Cardiac septum (tissue), 1 donor: ENCODE measurements around the gene MLST8. TPM values are rescaled to one million over a fixed set of nuclear protein-coding genes. Genes with fewer than 3 reads are reported as not detected.
"Not testable (repeated sequence)": the region's sequence is repeated elsewhere in the genome, so short reads cannot be mapped to it uniquely, and the experiment has no call there.

Source experiments
- DNase-seq: peaks from one replicate; pipeline ENCODE4 v3.0.0-alpha.2; 2020; ENCODE audit warnings: low spot score
- intact Hi-C: fragments of 100-400 bp; cut with DNase I; formaldehyde crosslinking; loops from one replicate; pipeline ENCODE4 v1.14.0; 2022
- total RNA-seq: library from RNA; stranded (reverse); fragmentation: NEBNext Ultra II Directional; extraction: Animal tissue kit (Norgen Biotek cat#: 25700); gene quantifications from one replicate; pipeline ENCODE4 v1.2.1, GENCODE V29; 2021
- donor health status: DM: no; HTN: no; CAD: no.

Gene MLST8
- total RNA-seq, 1 donor from 2014 or later: 26.3 TPM

DNA sequence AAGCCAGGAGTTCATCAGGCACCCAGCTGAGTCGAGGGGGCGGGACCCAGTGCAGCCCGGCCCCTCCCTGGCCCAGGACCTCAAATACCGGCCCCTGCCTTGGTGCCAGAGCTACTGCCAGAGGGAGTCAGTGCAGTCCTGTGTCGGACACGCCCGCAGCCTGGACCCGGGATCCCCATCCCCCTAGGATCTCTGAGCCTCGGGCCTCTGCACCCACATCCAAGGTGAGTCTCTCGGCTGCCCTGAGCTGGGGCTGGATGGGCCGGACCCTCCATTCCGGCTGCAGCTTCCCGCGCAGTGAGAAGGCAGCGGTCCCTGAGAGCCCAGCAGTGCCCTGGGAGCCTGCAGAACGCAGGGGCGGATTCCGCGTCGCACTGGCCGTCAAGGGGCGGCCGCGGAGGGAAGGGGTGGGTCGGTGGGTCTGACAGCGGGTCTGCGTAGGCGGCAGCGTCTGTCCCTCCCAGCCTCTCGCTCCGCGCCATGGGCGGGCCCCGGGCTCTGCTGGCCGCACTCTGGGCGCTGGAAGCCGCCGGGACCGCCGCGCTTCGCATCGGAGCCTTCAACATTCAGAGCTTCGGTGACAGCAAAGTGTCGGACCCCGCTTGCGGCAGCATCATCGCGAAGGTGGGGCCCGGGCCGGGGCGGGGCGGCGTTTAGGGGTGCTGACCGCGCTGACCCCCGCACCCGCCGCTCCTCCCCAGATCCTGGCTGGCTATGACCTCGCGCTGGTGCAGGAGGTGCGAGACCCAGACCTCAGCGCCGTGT is 31.3 kb downstream of the MLST8 start, which contains the start of gene DNASE1L2:
TSS of gene DNASE1L2 (plus strand) at position 108 of the 765 bp plus-strand sequence. CDS start at position 481, 373 bp downstream.
- DNase-seq: no peak
- intact Hi-C loops: no loop called here

- intact Hi-C loops: no loop called here
- no peak for DNase-seq
Observed at GRCh38 chr16:2237102-2237482, 31.8 kb downstream of the MLST8 start.

DNA sequence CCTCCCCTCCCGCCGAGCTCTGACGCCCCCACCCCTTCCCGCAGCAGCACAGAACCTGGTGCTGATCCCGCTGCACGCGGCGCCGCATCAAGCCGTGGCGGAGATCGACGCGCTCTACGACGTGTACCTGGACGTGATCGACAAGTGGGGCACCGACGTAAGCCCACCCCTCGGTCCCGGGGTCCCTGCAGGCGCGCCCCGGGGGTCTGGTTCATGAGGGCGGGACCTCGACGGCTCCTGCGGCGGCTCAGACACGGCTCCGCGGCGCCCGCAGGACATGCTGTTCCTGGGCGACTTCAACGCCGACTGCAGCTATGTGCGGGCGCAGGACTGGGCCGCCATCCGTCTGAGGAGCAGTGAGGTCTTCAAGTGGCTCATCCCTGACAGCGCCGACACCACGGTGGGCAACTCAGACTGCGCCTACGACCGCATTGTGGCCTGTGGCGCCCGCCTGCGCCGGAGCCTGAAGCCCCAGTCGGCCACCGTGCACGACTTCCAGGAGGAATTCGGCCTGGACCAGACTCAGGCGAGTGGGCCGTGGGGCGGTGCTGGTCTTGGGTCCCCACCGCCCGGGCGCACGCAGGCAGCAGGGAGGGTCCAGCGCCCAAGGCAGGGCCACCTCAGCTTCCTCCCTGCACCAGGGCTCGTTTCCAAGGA is 32.4 kb downstream of the MLST8 start:
- intact Hi-C loops: no loop called here
- DNase-seq: no peak

DNA sequence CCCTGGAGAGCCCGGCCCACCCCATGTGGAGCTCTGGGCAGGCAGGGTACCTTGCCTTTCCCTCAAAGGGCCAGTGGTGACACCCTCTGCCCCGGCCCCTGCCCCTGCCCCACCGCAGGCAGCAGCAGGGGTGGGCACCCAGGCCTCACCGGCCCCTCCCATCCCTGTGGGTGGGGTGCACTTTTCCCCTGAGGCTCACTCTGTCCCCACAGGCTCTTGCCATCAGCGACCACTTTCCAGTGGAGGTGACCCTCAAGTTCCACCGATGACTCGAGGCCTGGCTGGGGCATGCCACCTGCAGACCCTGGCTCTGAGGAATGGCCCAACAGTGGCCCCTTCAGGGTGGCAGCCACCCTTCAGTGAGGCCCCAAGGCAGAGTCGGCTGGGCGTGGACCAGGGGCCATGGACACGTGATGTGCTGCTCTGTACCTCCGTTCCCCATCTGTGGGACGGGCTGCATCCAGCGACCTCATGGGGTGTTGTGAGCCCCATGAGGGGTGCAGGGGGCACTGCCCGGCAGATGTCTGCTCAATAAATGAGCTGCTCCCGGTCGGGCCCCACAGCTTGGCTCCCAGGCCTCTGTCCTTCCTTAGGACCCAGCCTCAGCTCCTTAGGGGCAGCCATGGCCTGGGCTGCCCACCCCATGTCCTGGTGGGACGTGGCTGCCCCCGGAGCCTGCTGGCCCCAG is 33.0 kb downstream of the MLST8 start:
- DNase-seq: no peak
- intact Hi-C loops: no loop called here

- DNase-seq: no peak
- intact Hi-C loops: no loop called here
Observed at GRCh38 chr16:2238838-2239675, 33.8 kb downstream of the MLST8 start.

DNA sequence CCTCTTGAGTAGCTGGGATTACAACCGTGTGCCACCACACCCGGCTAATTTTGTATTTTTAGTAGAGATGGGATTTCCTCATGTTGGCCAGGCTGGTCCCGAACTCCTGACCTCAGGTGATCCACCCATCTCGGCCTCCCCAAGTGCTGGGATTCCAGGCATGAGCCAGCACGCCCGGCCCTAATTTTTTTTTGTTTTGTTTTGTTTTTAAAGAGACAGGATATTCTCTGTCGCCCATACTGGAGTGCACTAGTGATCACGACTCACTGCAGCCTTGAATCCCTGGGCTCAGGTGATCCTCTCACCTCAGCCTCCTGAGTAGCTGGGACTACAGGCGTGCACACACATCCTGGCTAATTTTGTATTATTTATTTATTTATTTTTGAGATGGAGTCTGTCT is 35.1 kb downstream of the MLST8 start:
- intact Hi-C loops, DNase-seq: not testable (repeated sequence)

GRCh38 chr16:2242598-2242997 is 37.3 kb downstream of the MLST8 start:
- DNase-seq: no peak
- intact Hi-C loops: no loop called here

DNA sequence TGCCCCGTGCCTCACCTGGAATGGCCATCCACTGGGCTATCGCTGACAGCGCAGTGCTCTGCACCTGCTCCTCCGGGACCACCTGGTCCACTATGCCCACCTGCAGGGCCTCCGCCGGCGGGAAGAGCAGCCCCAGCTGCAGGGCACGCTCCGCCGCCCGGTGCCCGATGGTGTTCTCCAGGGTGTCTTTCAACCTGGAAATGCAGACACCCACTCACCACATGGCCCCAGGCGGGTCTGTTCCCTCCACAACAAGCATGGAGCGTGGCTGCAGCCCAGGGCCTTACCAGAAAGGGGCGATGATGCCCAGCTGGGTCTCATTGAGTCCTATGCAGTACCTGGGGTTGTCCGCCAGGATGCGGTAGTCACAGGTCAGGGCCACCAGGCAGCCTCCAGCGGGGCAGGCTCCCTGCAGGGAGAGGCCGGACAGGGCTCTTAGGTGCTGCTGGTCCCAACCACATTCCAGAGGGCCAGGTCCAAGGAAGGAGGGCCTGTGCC is 37.8 kb downstream of the MLST8 start:
- intact Hi-C loops: no loop called here
- DNase-seq: no peak

DNA sequence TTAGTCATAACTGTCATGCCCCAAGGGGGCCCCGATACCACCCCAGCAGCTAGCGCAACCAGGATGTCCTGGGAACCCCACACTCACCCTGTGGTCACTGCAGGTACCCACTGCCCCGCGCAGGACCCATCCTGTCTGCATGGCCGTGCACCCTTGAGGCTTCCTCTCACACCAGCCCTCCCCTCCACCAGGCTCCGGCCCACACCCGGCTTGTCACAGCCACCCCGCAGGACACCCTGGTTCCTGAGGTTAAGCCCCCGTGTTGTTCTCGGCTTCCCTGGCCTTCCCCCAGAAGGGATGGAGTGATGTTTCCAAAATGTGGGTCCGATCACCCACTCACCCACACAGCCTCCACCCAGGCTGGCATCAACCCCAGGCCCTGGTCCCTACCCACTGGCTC is 38.5 kb downstream of the MLST8 start:
- intact Hi-C loops: no loop called here
- no peak for DNase-seq

GRCh38 chr16:2244301-2244700 is 39.0 kb downstream of the MLST8 start:
- DNase-seq: no peak
- intact Hi-C loops: no loop called here

GRCh38 chr16:2244926-2245795 is 39.9 kb downstream of the MLST8 start:
- no peak for DNase-seq

DNA sequence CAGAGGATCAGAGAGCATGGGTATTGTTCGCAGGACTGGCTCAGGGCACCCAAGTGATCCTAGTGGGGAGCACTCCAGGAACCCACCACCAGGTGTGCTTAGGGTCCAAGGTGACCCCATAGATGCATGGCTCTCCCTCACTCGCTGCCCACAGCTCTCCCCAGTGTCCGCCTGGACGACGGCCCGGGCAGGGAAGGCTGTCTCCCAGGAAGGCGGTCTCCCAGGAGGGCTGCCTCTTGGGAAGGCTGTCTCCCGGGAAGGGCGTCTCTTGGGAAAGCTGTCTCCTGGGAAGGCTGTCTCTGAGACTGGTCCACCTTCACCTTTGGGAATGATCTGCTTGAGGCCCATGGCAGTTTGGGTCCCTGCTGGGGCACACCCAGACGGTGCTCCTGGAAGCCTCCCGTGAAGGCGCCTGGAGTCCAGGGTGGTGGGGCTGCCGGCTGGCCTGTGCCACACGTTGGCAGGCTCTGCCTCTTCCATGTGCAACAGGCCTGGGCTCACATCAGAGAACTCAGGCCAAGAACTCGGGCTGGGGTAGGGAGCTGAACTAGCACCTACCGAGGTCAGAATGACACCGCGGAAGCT is 41.1 kb downstream of the MLST8 start:
- intact Hi-C loops: no loop called here
- no peak for DNase-seq

More at GRCh38 chr16:2244926-2245795, 39.9 kb downstream of the MLST8 start:
- intact Hi-C loops: no loop called here

GRCh38 chr16:2250652-2251295 is 45.5 kb downstream of the MLST8 start:
- intact Hi-C loops: loop anchor here (1.0 to 5.0 kb wide), 3 partner anchors 18 to 93 kb away; partner anchors contain the start of genes BRICD5, PGP, RNPS1 and TRAF7

DNA sequence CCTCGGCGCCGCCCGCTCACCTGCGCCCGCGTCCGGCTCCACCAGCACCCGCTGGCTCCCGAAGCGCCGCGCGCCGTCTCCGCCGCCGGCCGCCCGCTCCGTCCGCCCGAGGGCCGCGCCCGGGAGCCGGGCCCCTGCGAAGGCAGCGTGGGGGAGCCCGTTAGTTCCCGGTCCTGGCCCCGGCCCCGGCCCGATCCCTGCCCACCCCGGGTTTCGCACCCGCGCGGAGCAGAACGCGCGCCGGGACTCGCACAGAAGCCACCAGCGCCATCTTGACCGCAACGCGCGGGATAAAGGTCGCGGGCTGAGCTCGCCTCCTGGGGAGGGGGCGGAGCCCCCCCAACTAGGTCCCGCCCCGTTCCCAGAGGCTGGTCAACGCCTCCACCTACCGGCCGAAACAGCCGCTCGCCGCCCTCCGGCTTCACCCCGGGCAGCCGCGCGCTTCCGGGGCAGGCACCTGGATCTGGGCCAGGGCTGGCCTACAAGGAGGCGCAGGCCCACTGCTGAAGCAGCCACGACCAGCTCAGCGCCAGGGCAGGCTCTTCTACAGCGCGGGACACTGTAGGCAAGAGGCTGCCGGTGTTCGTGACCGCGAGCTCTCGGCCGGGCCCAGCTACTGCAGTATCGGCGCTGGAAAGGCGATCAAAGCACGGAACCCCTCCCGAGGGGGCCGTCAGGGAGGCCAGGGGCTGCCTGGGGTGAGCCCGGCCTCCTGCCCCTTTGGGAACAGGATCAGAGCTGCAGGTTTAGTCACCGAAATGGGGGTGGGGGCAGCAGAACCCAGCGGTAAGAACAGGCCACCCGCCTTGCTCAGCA is 46.2 kb downstream of the MLST8 start, which contains the start of gene ECI1:
TSS of gene ECI1 (minus strand) at position 292 of the 816 bp plus-strand sequence. CDS start at position 271, 21 bp downstream.
- peak; percentile 99 for DNase-seq
- intact Hi-C loops: loop anchor here (1.0 to 5.0 kb wide), 3 partner anchors 17 to 94 kb away; partner anchors contain the start of genes BRICD5, PGP, RNPS1 and TRAF7

More at GRCh38 chr16:2250652-2251295, 45.5 kb downstream of the MLST8 start:
- no peak for DNase-seq

DNA sequence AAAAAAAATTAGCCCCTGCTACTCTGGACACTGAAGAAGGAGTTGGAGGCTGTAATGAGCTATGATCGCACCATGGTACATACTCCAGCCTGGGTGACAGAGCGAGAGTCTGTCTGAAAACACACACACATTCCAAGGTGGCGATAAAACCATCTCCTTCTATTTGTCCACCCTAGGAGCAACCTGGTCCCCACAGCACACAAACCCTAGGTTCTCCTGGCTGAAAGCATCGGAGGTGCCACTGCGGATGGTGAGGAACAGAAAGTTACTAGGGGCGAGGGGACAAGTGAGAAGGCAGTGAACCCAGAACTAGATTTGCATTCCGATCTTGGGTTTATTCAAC is 47.5 kb downstream of the MLST8 start:
- intact Hi-C loops: loop anchor here (5.0 kb wide), 2 partner anchors 40 to 95 kb away; partner anchors contain the start of genes BRICD5, PGP and TRAF7
- DNase-seq: no peak

DNA sequence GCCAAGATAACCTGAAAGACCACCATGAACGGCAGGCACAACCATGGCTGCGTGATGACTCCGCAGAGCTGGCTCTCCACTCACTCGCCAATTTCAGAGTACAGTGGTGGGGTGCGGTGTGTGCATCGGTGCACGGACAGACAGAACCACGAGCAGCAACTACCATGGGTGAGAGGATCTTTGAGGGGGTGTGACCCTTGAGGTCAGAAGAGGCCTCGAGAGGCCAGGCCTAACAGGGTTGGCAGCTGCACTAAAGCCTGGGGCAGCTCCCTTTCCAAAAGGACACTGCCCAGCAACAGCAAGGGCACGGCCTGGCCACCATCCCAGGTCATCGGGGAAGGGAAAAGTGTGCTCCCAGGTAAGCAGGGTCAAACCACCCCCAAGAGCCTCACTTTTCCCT is 48.0 kb downstream of the MLST8 start:
- intact Hi-C loops: loop anchor here (5.0 kb wide), 2 partner anchors 41 to 96 kb away; partner anchors contain the start of genes BRICD5, PGP and TRAF7
- DNase-seq: no peak
